ENCODE data around the gene NHSL2.

GRCh38 chrX:72139538-72139937 is 228.9 kb downstream of the NHSL2 start:
- no peak for TF ChIP-seq CTCF (IDR thresholded peaks at IDR 0.05)
- no peak for TF ChIP-seq POLR2A (IDR thresholded peaks at IDR 0.05)

Measured in uterus (tissue), 2 donors.